ENCODE measurements around the gene RDX. TPM values are rescaled to one million over a fixed set of nuclear protein-coding genes. Genes with fewer than 3 reads are reported as not detected.

RDX gene
- total and polyA plus RNA-seq, 2 of the 4 experiments (the other 2 are of a cell fraction), result 61.1 to 72.4 TPM

- dilution Hi-C loops (cut with HindIII; ENCODE audit: low sequenced_read_pairs, unreplicated experiment) (no loop called here), intact Hi-C loops (cut with micrococcal nuclease) (no loop called here), in situ Hi-C loops (cut with MboI; ENCODE audit: low sequenced_read_pairs) (no loop called here)
- Histone ChIP-seq H2AK9ac (replicated peaks; ENCODE audit: low read depth, low read length, poor library complexity) (no peak overlapping the region), H2BK5ac (ENCODE audit: low read depth, low read length, poor library complexity, severe bottlenecking) (no peak overlapping the region), H3K27me3 (ENCODE audit: control insufficient read depth, insufficient read depth, low read length) (no peaks in the 10 kb centered on the region), H4K91ac (ENCODE audit: insufficient read depth, low read depth, low read length) (no peak overlapping the region), H3K36me3 (ENCODE audit: control insufficient read depth, insufficient read depth, low read length) (peaks cover 12% of the 10 kb centered on the region), H2BK20ac (ENCODE audit: low read depth, low read length) (no peak overlapping the region), H3K9ac (ENCODE audit: low read depth, low read length) (no peak overlapping the region), H4K20me1 (ENCODE audit: insufficient read depth, low read length) (no peaks in the 10 kb centered on the region), H3K56ac (ENCODE audit: extremely low read depth, insufficient read depth, low read length) (no peak overlapping the region), H3K4me3 (ENCODE audit: insufficient read depth, low read depth, low read length) (no peak overlapping the region), H3K4ac (ENCODE audit: low read depth, low read length) (no peak overlapping the region), H3K9me1 (ENCODE audit: insufficient read depth, low read length) (no peaks in the 10 kb centered on the region; the same call in 1 of the 2 replicates), H3K79me1 (ENCODE audit: low read depth in 1 of 2, low read length in 2 of 2) (peaks cover 12 to 20% of the 10 kb centered on the region in 2 experiments; a peak in 3 of 4 replicates), H3K23ac (ENCODE audit: low read depth, low read length) (no peak overlapping the region), H3K9me3 (ENCODE audit: control insufficient read depth, insufficient read depth, low read length) (no peaks in the 10 kb centered on the region), H3K14ac (replicated peaks; ENCODE audit: low read depth, low read length) (no peak overlapping the region), H3K27ac (ENCODE audit: insufficient read depth, low read length) (no peak overlapping the region), H3K4me2 (ENCODE audit: low read depth, low read length) (no peak overlapping the region), H2BK120ac (ENCODE audit: low read depth, low read length) (no peak overlapping the region), H2AFZ (replicated peaks; ENCODE audit: low read length, poor library complexity) (no peak overlapping the region), H3K18ac (ENCODE audit: low read depth, low read length) (no peak overlapping the region), H2BK15ac (ENCODE audit: low read depth, low read length) (no peak overlapping the region), H4K5ac (ENCODE audit: low read depth, low read length) (no peak overlapping the region), H3K4me1 (ENCODE audit: control insufficient read depth, insufficient read depth, low read length) (no peaks in the 10 kb centered on the region), H2AK5ac (ENCODE audit: low read depth, low read length) (no peak overlapping the region), H4K8ac (ENCODE audit: low read depth in 2 of 2, low read length in 2 of 2) (no peak overlapping the region)
- POLR2A ChIA-PET (ENCODE audit: unreplicated experiment), result no interaction called here
- ATAC-seq (ENCODE audit: low read depth) (no peak), DNase-seq (no peak)
- TF ChIP-seq CHD1 (IDR thresholded peaks at IDR 0.05; ENCODE audit: low read depth, low read length) (no peak), MAZ (IDR thresholded peaks at IDR 0.05; ENCODE audit: borderline replicate concordance, low read depth, low read length) (no peak), BHLHE40 (IDR thresholded peaks at IDR 0.05; ENCODE audit: low read depth, low read length) (no peak), POLR2A (IDR thresholded peaks at IDR 0.05; ENCODE audit: low read depth, low read length) (no peak), RFX5 (IDR thresholded peaks at IDR 0.05; ENCODE audit: low read depth, low read length) (no peak), MAFK (IDR thresholded peaks at IDR 0.05; ENCODE audit: low read depth, low read length) (no peak), CTCF (conservative IDR thresholded peaks at IDR 0.05; ENCODE audit: low read depth, low read length) (no peak), USF2 (IDR thresholded peaks at IDR 0.05; ENCODE audit: low read depth, low read length) (no peak), NFE2L2 (IDR thresholded peaks at IDR 0.05; ENCODE audit: low read depth, low read length) (no peak)
- CTCF ChIA-PET, result interaction anchor here (0.7 to 1.1 kb wide), 2 partner anchors 17 to 485 kb away, joined by 3 read pairs; no protein-coding TSS in a partner anchor
- WGBS, 2 experiments (ENCODE audit: extremely low coverage in 2 of 2, insufficient read length in 1 of 2), result no CpG with 5 or more reads among the region's 2 CpGs
- no TSS peak for BruUV-seq (replicated peaks)
Measured at GRCh38 chr11:110250168-110250567, 46.2 kb downstream of the RDX start.
